Mesodermal cell (in vitro differentiated cells): Measurements from ENCODE around the gene DOCK4. TPM values are rescaled to one million over a fixed set of nuclear protein-coding genes. Genes with fewer than 3 reads are reported as not detected.
"Not testable (repeated sequence)": the region's sequence is repeated elsewhere in the genome, so short reads cannot be mapped to it uniquely, and the experiment has no call there.

Experiments used
- H3K27ac ChIP-seq: 2 replicates; pipeline ENCODE4 v1.7.0; 2013; ENCODE audit warnings: mild to moderate bottlenecking, low read depth, low read length, moderate library complexity; ENCODE audit not compliant: severe bottlenecking
- H3K36me3 ChIP-seq: 2 replicates; pipeline ENCODE4 v1.7.1; 2013; ENCODE audit warnings: mild to moderate bottlenecking, low read length, moderate library complexity; ENCODE audit not compliant: control insufficient read depth, insufficient read depth
- H3K4me1 ChIP-seq: one replicate; pipeline ENCODE4 v1.7.1; 2013; ENCODE audit warnings: mild to moderate bottlenecking, low read length; ENCODE audit not compliant: insufficient read depth, control insufficient read depth, poor library complexity, severe bottlenecking
- H3K4me3 ChIP-seq: 2 replicates; pipeline ENCODE4 v1.7.0; 2013; ENCODE audit warnings: low read length, control low read depth, mild to moderate bottlenecking; ENCODE audit not compliant: insufficient read depth, poor library complexity, severe bottlenecking; ENCODE audit errors: extremely low read depth
- H3K9me3 ChIP-seq: 2 replicates; pipeline ENCODE4 v1.7.1; 2013; ENCODE audit warnings: mild to moderate bottlenecking, low read length, moderate library complexity; ENCODE audit not compliant: control insufficient read depth
- WGBS, 2 experiments: methylation state at CpG; one replicate each; pipeline ENCODE4 v1.1.5; 2013; ENCODE audit warnings: missing lambda C conversion rate in 2 of 2; ENCODE audit not compliant: insufficient coverage in 2 of 2; 5-methylcytosine and 5-hydroxymethylcytosine counted together
- polyA plus RNA-seq, 2 experiments: library from polyadenylated mRNA; stranded (reverse); fragments of 50-300 nt; gene quantifications; one replicate each; pipeline ENCODE4 v1.2.3, GENCODE V29; 2013

The DOCK4 gene, protein sequence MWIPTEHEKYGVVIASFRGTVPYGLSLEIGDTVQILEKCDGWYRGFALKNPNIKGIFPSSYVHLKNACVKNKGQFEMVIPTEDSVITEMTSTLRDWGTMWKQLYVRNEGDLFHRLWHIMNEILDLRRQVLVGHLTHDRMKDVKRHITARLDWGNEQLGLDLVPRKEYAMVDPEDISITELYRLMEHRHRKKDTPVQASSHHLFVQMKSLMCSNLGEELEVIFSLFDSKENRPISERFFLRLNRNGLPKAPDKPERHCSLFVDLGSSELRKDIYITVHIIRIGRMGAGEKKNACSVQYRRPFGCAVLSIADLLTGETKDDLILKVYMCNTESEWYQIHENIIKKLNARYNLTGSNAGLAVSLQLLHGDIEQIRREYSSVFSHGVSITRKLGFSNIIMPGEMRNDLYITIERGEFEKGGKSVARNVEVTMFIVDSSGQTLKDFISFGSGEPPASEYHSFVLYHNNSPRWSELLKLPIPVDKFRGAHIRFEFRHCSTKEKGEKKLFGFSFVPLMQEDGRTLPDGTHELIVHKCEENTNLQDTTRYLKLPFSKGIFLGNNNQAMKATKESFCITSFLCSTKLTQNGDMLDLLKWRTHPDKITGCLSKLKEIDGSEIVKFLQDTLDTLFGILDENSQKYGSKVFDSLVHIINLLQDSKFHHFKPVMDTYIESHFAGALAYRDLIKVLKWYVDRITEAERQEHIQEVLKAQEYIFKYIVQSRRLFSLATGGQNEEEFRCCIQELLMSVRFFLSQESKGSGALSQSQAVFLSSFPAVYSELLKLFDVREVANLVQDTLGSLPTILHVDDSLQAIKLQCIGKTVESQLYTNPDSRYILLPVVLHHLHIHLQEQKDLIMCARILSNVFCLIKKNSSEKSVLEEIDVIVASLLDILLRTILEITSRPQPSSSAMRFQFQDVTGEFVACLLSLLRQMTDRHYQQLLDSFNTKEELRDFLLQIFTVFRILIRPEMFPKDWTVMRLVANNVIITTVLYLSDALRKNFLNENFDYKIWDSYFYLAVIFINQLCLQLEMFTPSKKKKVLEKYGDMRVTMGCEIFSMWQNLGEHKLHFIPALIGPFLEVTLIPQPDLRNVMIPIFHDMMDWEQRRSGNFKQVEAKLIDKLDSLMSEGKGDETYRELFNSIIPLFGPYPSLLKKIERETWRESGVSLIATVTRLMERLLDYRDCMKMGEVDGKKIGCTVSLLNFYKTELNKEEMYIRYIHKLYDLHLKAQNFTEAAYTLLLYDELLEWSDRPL (N-terminal part only)
- polyA plus RNA-seq (2013, experiment 1 of 2), result 39.2 TPM
- polyA plus RNA-seq (2013, experiment 2 of 2), result 36.4 TPM

DNA sequence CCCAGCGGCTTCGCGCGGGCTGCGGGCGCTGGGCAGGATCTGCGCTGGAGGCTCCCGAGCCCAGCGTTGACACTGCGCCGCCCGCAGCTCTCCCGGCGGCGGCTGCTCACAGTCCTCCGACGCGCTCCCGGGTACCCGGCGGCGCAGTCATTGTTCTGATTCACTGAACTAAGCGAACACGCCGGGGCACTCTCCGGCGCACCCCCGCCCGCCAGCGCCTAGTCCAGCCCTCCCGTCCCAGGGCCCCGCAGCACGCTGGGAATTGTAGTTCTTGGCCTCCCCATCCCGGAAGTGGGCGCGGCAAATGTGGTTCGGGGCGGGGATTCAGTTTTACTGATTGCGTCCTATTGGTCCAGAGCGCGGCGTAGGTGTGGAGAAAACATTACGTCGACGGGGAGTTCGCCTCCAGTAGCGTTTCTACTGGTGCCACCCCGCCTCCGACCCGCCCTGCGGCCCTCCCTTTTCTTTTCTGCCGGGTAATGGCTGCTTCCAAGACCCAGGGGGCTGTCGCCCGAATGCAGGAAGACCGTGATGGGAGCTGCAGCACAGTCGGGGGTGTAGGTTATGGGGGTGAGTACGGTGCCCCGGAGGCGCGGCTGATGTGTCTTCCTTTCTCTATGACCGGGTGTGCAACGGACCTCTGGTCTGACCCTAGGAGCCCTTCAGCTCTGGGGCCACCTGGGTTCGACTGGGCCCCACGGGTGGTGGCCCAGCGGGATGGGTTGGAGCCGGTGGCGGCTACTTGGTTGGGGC lies at the start of gene DOCK4, which contains the start of gene ZNF277:
TSS of gene DOCK4 (minus strand) at position 162 of the 753 bp plus-strand sequence. CDS start 261 bp downstream, outside the sequence.
TSS of gene ZNF277 (plus strand) at position 458 of the 753 bp plus-strand sequence. CDS start at position 480, 22 bp downstream.
- H3K36me3 ChIP-seq, result no peaks in the 10 kb centered on the region
- 0% methylated on average over 38 to 66 of the region's 67 CpGs for whole genome bisulfite sequencing, 2 experiments
- peak within 1 kb of the TSS; percentile 98 for H3K4me3 ChIP-seq
- H3K4me1 ChIP-seq, result peaks cover 2% of the 10 kb centered on the region
- no peaks in the 10 kb centered on the region for H3K9me3 ChIP-seq
- H3K27ac ChIP-seq, result peak within 1 kb of the TSS; percentile 87

DNA sequence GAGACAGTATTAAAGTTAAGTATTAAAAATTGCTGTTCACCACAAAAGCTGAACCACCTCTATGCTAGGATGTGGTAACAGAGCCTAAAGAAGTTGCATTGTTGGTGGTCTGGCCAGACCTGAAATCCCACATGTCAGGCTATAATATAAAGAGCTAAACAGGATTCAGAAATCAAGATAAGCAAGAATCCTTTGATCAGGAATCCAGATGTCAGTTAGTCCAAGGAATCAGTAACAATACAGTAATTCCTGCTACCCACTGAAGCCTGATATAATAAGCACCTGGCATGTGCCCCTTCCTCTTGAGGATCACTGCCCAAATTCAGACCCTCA lies 49.2 kb upstream of the DOCK4 start:
- Histone ChIP-seq H3K9me3 (no peaks in the 10 kb centered on the region), H3K4me3 (no peak overlapping the region), H3K27ac (no peak overlapping the region), H3K4me1 (peaks cover 7% of the 10 kb centered on the region), H3K36me3 (no peaks in the 10 kb centered on the region)

DNA sequence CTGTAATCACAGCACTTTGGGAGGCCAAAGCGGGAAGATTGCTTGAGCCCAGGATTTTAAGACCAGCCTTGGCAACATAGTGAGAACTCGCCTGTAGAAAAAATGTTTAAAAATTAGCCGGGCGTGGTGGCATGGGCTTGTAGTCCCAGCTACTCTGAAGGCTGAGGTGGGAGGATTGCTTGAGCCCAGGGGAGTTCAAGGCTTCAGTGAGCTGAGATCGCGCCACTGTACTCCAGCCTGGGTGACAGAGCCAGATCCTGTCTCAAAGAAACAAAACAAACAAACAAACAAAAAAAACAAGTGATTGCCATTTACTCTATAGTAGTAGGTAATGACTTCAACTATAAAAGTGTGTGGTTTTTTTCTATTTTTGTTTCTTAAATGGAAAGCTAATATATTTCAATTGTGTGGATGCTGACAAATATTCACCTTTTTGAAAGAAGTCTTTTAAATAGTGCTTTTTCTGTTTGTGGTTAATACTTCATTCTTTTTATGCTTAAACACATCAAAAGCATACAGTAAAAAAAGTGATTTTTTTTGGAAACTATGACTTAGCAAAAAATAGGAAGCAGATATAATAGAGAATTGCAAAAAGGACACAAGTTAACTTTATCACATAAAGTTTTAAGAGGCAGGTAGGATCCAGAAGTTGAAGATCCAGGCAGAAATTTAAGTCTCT lies 48.6 kb upstream of the DOCK4 start:
- Histone ChIP-seq H3K4me1 (peaks cover 7% of the 10 kb centered on the region), H3K4me3 (no peak overlapping the region), H3K36me3 (no peaks in the 10 kb centered on the region), H3K27ac (no peak overlapping the region), H3K9me3 (no peaks in the 10 kb centered on the region)
- 74 to 91% methylated on average over 4 of the region's 6 CpGs for WGBS, 2 experiments

DNA sequence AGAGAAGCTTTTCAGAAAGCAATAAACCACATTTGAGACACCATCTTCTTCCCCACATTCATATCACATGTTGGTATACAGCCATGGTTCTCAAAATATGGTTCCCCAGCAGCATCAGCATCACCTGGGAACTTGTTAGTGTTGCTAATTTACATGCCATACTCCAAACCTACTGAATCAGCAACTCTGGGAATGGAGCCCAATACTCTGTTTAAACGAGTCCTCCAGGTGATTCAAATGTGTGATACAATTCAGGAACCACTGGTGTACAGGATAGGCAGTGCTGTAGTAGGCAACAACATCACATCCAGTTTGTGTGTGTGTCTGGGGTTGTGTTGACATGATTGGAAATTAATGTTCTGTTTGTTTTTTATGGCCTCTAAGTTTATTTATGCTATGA lies 48.0 kb upstream of the DOCK4 start:
- WGBS, 2 experiments, result 80 to 90% methylated on average over 1 of the region's 1 CpG
- no peaks in the 10 kb centered on the region for H3K9me3 ChIP-seq
- H3K4me3 ChIP-seq, result no peak overlapping the region
- H3K36me3 ChIP-seq, result no peaks in the 10 kb centered on the region
- no peak overlapping the region for H3K27ac ChIP-seq
- peaks cover 7% of the 10 kb centered on the region for H3K4me1 ChIP-seq

DNA sequence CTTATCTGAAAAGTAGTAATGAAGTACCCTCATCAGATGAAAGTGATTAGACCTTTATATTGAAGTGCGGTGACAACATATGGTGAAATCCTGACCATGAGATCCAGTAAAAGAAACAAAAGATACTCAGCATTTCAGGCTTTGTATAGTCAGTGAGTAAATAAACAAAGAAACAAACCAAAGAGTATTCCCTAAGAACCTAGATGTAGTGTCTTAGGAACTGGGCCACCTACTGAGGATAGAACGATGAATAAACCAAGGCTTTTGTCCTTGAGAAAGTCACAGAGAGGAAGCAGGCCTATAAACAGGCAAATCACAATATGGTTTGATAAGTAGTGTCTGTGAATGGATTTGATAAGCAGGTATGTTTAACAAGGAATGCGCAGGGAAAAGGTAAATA lies 46.5 kb upstream of the DOCK4 start:
- H3K27ac ChIP-seq, result no peak overlapping the region
- H3K4me3 ChIP-seq, result no peak overlapping the region
- peaks cover 7% of the 10 kb centered on the region for H3K4me1 ChIP-seq
- H3K9me3 ChIP-seq, result no peaks in the 10 kb centered on the region
- WGBS, 2 experiments, result 64 to 67% methylated on average over 2 of the region's 3 CpGs
- no peaks in the 10 kb centered on the region for H3K36me3 ChIP-seq

DNA sequence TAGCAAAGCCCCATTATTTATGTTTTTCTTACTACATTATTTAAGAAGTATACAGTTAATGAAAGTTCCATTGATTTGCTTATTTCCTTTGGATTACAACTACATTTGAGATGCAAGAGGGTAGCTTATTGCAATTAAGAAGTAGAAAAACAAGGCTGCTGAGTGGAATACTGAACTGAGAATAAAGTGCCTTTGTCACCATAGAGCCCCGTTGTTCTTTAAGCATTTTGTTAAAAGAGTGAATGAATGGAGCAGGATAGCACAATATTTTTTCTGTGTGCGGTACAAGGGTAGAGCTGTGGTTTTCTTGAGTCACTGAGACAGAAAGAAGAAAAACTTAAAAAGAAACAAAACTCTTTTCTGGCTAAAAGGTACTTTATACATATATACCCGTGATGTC lies 45.9 kb upstream of the DOCK4 start:
- H3K36me3 ChIP-seq, result no peaks in the 10 kb centered on the region
- H3K4me1 ChIP-seq, result peaks cover 7% of the 10 kb centered on the region
- H3K9me3 ChIP-seq, result no peaks in the 10 kb centered on the region
- H3K27ac ChIP-seq, result no peak overlapping the region
- H3K4me3 ChIP-seq, result no peak overlapping the region
- 75% methylated on average over 1 of the region's 3 CpGs for WGBS, 2 experiments

DNA sequence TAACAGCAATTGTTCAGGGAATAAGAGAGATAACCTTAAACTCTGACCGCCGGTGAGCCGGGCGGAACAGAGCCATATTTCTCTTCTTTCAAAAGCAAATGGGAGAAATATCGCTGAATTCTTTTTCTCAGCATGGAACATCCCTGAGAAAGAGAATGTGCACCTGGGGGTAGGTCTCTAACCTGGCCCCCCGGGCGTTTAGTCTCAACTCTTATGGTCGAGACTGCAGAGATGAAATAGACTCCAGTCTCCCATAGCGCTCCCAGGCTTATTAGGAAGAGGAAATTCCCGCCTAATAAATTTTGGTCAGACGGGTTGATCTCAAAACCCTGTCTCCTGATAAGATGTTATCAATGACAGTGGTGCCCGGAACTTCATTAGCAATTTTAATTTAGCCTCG lies 43.8 kb upstream of the DOCK4 start:
- H3K36me3 ChIP-seq, H3K4me1 ChIP-seq, H3K27ac ChIP-seq, H3K9me3 ChIP-seq, H3K4me3 ChIP-seq: not testable (repeated sequence)
- 0 to 23% methylated on average over 2 to 5 of the region's 13 CpGs for WGBS, 2 experiments

DNA sequence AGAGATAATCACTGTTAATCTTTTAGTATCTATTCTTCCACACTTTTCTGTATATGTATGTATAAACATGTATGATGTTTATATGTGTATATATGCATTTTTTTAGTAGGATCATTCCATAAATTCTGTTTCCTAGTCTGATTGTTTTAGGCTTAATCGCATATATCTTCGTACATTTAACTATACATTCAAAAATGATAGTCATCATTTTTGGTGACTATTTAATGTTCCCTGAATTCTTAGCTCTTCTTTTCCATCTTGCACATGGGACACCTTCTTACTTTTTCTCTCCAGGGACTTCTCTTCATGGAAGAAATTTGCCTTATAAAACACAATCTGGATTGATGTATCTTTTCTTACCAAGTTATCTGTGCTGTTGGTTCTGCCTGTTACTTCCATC lies 42.4 kb upstream of the DOCK4 start:
- Histone ChIP-seq H3K9me3 (no peaks in the 10 kb centered on the region), H3K36me3 (no peaks in the 10 kb centered on the region), H3K4me1 (peaks cover 7% of the 10 kb centered on the region), H3K27ac (no peak overlapping the region), H3K4me3 (no peak overlapping the region)
- WGBS, 2 experiments, result 93% methylated on average over 2 of the region's 2 CpGs; no CpG with 5 or more reads in 1 of the 2 experiments

DNA sequence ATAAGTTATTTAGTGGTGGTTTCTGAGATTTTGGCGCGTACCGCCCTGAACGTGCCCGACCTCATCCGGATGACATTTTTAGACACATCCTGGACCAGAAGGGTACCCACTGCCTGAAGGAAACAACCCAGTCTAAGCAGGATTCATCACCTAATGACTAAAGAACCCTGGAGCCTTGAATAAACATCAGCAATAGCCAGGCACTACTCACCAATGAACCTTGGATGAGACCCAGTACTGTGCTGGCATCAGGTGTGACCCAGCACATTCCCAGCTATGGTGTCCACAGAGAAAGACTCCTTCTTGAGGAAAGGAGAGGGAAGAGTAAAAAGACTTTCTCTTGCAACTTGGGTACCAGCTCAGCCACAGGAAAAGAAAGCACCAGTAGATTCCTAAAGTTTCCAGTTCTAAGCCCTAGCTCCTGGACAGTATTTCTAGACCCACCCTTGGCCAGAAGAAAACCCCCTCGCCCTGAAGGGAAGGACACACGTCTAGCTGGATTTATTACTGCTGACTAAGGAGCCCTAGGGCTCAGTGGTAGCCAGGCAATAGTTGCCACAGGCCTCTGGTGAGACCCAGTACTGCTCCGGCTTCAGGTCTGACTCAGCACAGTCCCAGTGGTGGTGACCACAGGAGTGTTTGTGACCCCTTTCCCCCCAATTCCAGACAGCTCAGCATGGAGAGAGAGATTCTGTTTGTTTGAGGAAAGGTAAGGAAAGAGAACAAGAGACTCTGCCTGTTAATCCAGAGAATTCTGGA lies 32.8 kb upstream of the DOCK4 start:
- no peaks in the 10 kb centered on the region for H3K4me1 ChIP-seq
- H3K36me3 ChIP-seq, result no peaks in the 10 kb centered on the region
- 93 to 94% methylated on average over 5 to 7 of the region's 9 CpGs for WGBS, 2 experiments

More for the DNA sequence above, 32.8 kb upstream of the DOCK4 start:
- Histone ChIP-seq H3K27ac (no peak overlapping the region), H3K9me3 (no peaks in the 10 kb centered on the region), H3K4me3 (no peak overlapping the region)
